OCI-LY3 (cell line): ENCODE data around the gene SLC9A8.

Experiments used
- EZH2phosphoT487 ChIP-seq: fragments of 200-600 bp; shearing (Covaris generic); IDR thresholded peaks from 2 replicates; pipeline ENCODE4 v1.6.1; 2018; ENCODE audit warnings: antibody characterized with exemption, mixed run types, low read depth
- TF ChIP-seq, protein P1 (sequence below): fragments of 200-600, 300-600 bp; sonication (generic); IDR thresholded peaks from 2 replicates; pipeline ENCODE4 v1.5.1; 2014; ENCODE audit warnings: antibody characterized with exemption, low read length, low read depth

DNA sequence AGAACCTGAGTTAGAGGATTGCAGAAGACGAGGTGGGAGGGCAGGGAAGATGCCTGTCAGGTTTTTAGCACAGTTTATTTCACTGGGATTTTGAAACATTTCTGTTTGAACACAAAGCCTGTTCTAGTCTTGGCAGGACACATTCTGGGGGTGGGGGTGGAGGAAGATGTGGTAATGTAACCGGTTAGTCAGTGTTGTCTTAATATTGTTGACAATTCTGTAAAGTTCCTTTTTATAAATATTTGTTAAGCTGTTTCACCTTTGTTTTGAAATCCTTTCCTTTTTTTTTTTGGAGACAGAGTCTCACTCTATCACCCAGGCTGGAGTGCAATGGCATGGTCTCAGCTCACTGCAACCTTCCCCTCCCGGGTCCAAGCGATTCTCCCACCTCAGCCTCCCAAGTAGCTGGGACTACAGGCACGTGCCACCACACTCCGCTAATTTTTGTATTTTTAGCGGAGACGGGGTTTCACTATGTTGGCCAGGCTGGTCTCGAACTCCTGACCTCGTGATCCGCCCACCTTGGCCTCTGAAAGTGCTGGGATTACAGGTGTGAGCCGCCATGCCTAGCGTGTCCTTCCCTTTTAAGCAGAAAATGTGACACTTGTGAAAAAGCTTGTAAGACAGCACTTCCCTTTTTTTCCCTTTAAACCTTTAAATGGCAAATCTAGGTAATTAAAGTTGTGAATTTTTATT lies 20.2 kb downstream of the SLC9A8 start:
- TF ChIP-seq, protein P1, sequence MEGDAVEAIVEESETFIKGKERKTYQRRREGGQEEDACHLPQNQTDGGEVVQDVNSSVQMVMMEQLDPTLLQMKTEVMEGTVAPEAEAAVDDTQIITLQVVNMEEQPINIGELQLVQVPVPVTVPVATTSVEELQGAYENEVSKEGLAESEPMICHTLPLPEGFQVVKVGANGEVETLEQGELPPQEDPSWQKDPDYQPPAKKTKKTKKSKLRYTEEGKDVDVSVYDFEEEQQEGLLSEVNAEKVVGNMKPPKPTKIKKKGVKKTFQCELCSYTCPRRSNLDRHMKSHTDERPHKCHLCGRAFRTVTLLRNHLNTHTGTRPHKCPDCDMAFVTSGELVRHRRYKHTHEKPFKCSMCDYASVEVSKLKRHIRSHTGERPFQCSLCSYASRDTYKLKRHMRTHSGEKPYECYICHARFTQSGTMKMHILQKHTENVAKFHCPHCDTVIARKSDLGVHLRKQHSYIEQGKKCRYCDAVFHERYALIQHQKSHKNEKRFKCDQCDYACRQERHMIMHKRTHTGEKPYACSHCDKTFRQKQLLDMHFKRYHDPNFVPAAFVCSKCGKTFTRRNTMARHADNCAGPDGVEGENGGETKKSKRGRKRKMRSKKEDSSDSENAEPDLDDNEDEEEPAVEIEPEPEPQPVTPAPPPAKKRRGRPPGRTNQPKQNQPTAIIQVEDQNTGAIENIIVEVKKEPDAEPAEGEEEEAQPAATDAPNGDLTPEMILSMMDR, result no peak
- no peak for TF ChIP-seq EZH2phosphoT487
